Mucosa of gallbladder (tissue), 1 donor: ENCODE data around the gene DLX3. TPM values are rescaled to one million over a fixed set of nuclear protein-coding genes. Genes with fewer than 3 reads are reported as not detected.

Source experiments
- DNase-seq: peaks from one replicate; pipeline ENCODE4 v3.0.0-alpha.2; 2020; ENCODE audit warnings: low spot score
- total RNA-seq: library from RNA; stranded (reverse); gene quantifications from one replicate; pipeline ENCODE4 v1.2.1, GENCODE V29; 2021
- donor health status: DM: no; HTN: no; CAD: no.

DLX3 gene
- total RNA-seq, 1 donor from 2014 or later = 0.26 TPM

DNA sequence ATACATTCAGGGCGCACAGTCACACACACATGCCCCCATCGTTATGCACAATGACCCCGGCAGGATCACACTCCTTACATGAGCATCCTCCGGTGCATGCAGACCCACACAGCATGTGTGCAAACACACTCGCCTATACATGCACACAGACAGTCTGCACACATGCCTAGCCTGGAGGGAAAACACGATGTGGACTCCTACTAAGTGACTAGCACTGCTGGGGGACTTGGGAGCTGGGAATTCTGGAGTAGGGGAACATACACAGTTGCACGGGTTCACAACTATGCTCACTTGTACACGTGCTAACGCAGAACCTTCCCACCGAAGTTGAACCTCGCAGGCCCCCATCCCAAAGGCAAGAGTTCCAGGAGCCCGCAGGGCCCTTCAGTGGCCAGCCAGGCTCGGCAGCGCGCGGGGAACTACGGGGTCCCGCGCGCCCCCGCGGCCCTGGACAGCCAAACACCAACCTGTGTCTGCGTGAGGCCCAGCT is 2.0 kb downstream of the DLX3 start:
- DNase-seq = no peak

DNA sequence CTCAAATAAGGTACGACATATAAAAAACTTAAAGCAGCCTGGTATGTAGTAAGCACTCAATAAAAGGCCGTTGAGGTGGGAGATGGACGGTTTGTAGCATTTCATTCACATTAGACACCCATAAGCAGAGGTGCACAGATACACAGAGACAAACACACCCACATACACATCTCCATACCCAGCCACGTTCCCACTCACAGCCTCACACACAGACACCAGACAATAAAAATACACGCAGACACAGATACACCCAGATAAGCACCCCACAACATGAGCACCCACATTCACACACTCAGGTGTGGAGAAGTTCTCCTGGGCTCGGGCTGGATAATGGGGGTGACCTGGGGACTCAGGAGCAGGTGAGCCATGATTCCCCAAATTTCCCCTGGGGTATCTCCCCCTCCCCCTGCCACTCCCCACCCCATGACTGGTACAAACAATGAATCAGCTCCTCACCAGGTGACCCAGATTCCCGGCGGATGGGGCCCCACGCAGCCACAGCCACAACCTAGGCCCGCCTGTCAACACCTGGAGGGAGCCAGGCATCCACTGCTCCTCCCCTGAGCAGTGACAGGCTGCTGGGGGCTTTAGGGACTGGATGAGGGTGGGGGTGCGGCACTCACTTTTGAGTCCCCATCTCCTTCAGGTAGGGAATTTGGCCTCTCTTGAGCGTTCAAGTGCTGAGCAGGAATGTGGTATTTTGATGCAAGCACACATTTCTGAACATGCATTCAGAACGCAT is 2.7 kb downstream of the DLX3 start:
- no peak for DNase-seq

DNA sequence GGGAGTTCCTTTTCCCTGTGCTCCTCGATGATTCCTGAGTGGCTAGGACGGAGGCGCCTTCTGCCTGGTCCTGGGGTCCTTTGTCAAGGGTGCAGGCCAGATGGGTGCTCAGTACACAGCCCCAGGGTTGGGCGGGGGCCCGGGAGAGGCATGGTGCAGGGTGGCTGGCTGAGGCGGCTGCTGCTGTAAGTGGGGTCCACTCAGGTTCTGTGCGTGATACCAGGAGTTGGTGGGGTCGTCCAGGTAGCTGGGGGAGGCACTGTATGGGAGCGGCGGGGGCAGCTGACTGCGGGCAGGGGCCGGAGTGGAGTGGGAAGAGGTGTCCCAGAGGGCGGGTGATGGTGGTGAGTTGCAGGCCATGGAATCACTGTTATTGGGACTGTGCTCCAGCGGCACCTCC is 3.6 kb downstream of the DLX3 start:
- DNase-seq = no peak

DNA sequence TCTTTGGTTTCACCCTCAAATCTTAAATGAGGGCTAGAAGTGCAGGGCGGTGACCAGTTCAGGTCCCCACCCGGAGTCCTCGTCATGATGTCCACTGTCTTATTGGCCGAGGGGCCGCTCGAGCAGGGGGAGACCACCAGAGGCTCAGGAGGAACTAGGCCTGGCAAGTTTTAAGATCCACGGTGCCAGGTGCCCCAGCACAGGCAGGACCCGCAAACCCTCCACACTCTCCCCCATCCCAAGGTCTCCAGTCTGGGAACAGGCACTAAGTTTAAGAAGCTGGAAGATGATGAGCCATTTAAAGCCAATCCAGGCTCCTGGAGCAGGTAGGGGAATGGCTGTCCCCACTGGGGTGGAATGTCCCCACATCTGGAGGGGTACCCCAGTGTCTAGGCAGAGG is 4.1 kb downstream of the DLX3 start:
- DNase-seq = no peak

DNA sequence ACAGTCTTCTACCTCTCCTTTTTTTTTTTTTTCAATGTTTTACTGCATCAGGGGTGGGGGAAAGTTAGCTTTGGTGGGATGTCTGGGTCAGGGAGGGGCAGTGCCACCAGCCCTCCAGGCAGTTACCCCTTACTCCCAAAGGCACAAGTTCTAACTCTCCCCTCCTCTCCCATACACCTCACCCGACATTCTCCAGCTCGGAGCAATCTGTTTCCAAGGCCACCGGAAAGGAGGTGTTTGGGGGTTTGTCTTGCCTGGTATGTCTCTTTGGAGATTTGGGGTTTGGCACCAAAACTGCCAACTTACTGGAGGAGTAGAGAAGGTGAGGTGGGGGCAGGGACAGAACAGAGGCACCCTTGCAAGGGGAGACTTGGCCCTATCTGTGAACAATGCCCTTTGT is 4.7 kb downstream of the DLX3 start:
- DNase-seq = no peak

DNA sequence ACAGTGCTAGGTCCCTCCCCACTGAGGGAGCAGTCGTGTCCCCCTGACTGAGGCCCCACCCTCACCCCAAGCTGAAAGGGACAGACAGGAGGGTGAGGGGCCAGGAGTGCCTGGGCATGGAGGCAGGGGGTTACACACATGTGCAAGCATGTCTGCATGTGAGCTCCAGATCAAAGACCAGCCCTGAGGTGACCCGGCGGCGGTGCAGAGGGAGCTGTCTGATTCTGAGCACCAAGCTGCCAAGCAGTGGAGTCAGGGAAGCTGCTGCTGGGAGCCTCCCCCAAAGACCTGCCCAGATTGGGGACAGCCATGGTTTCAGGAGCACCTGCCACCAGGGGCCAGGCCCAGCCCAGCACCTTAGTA is 5.5 kb downstream of the DLX3 start:
- no peak for DNase-seq

DNA sequence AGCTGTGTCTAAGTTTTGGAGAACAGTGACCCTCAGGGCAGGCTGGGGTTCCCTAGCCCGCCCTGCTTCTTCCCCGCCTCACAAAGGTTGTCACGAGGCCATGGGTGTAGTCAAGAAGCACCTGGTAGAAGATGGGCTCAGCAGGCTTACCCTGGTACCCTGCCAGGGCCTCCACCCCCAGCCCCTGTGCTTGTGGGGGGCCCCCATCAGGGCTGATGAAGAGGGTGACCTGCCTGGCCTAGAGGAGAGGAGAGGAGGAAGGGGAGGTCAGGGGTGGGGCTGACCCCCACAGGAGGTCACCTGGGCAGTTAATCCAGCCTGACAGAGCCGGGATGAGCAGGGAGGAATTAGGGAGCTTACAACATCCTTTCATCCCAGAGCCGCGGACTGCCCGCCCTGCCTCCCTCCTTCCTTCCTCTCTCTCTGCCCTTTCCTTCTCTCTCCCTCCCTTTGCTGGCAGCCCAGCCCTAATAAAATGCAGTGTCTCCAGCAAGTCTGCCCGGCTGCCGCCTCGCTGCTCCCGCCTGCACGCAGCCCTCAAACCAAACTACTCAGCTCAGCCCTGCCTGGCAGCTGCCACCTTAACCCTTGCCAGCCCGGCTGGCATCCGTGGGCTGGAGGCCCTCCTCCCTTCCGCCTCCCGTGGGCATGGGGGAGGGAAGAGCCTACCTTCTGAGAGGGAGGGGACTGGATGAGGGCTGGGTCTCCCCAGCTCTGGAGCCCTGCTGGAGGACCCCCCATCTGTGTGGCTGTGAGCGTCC is 7.2 kb downstream of the DLX3 start:
- no peak for DNase-seq

DNA sequence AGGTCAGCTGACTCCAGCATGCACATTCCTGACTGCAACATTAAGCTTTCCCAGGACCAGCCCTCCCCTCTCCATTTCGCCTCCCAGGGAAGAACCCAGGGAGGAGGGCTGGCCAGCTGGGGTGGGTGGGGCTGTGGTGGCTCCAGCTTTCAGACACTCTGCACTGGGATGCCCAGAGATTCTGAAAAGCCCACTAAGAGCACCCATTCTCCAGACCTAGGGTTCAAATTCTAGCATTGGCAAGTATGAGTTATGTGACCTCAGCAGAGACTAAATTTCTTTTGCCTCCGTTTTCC is 7.8 kb downstream of the DLX3 start:
- no peak for DNase-seq

DNA sequence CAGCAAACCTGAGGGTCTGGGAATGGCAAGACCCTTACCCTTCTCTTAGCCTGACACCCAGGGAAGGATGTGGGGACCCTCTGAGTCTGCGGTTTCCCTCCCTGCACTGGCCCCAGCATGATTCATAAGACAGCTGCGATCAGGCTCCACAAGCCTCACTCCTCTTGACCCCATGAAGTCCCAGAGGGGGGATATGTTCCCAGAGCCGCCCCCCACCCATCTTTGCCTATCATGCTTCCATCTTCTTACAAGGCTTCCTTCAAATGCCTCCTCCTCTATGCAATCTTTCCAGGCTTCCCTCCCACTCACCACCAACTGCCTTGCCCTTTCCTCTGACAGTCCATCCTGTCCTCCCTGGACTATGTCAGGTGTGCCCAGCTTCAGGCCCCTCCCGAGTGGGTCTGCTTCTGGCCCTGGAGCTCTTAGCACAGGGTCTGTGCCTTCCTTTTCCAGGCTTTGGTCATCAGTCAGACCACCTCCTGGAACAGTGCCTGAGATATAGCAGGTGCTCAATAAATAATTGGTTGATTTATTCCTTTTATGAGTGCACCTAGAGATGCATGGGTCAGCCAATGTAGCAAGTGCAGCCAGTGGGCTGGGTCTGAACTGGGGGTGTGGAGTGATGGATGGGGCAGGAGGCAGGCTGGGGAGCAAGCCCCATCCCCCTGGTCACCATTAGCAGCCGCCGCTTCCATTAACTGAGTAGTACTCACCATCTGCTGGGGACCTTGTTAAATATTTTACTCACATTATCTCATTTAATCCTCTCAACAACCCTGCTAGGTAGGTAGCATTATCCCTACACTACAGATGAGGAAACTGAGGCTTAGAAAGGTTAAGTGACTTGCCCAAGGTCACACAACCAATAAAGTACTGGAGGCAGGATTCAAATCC is 8.4 kb downstream of the DLX3 start:
- DNase-seq = no peak

DNA sequence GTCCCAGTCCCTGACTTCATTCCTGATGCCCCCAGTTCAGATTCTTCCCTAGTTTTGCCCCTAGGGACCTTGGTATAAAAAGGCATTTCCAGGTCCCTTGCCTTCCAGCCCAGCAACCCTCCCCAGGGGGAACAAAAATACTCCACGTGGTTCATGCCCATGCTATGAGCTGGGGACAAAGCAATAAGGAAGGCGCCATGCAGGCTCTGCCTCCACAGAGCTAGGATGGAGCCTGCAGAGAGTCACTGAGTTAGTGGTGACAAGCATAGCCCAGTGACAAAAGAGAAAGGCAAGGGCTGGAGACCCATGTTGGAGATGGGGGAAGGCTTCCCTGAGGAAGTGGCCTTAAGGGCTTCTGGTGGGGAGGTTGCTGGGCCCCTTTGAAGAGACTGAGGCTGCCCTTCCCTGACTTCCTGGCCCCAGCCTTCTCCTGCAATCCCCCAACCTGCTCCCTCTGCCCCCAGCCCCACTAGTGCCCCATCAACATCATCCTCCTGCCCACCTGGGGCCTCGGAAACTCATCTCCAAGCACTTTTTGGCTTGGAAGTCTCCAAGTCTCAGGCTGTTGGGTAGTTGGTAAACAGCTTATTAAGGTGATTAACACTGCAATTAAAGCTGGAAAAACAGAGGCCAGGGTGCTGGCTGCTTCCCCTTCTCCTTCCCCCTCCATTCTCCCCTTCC is 9.6 kb downstream of the DLX3 start:
- no peak for DNase-seq

DNA sequence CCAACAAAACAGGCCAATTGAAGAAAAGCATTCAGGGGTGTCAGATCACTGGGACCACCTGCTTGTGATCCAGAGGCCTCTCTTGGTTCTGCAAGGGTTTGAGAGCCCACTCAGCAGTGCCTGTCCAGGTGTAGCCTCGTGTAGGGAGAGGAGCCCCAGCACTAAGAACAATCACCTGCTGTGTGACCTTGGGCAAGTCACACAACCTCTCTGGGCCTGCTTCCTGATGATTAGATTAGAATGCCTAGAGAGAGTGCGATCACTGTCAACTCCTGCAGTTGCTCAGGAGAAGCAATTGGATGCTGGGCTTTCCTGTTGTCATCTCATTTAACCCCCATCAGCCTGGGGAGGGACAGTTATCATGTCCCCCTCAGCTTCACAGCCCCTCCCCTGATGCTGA is 10.2 kb downstream of the DLX3 start:
- DNase-seq = no peak

DNA sequence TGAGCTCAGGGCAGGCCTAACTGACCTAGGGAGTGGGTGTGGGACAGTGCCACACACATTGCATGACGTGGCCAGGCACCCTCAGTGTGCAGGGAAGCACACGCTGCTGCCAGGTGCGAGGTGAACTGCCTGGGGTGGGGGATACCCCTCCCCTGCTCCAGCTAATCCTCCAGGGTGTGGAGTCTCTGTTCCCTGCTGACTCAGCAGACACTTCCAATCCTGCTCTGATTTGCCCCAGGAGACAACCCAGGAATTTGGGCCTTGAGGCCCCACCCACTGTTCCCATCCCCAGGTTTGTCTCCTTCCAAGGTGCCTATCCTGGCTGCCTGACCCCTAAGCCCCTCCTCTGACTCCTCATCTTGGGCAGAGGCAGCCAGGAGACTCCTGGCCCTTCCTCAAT is 10.7 kb downstream of the DLX3 start:
- no peak for DNase-seq

DNA sequence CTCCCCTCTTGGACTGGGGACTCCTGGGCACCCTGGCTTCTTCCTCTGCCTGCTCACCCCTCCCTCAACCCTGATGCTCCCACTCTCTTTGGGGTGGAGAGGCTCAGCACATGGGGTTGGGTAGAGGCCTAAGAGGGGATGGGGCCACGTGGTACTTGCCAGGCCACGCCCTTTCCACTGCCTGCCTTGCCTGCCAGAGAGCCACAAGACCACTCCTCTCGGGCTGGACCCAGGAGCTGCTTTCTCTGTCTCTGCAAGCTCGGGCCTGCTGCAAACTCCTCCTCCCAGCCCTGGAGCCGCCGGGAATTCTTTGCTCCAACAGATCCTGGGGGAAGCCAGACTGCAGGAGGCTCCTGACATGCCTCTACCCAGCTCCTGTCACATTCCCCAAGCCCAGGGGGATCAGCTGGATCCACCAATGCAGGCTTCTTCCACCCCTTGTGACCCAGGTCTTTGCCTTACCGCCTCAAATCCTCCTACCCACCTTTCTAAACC is 14.3 kb downstream of the DLX3 start:
- no peak for DNase-seq

DNA sequence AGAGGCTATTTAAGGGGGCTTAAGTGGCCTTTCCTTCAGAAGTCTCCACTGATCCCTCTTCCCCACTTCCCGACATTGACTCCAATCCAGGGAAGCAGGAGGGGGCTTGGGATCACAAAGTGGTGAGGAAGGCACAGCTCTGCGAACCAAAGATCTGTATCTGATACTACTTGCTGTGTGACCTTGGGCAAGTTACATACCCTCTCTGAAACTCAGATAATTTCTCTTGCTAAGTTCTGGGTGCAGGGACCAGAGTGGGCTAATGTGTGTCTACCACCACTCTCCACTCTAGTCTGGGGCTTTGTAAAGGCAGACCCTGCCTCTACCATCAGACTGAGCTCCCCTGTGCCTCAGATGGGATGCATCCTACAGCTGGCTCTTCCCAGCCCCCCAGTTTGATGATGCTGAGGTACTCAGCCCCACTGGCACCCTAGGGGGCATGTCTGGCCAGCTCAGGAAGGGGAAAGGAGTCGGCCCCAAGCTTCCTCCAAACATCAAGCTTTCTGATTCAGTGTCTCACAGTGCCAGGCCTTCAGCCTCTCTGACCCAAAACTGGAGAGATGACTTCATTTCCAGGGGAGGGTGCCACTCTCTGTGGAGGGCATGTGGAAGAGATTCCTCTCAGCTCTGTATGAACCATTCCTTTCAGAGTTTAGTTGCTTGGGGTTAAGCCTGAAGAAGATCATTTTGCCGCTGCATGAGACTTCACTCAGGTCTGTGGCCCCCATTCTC is 15.1 kb downstream of the DLX3 start:
- no peak for DNase-seq

DNA sequence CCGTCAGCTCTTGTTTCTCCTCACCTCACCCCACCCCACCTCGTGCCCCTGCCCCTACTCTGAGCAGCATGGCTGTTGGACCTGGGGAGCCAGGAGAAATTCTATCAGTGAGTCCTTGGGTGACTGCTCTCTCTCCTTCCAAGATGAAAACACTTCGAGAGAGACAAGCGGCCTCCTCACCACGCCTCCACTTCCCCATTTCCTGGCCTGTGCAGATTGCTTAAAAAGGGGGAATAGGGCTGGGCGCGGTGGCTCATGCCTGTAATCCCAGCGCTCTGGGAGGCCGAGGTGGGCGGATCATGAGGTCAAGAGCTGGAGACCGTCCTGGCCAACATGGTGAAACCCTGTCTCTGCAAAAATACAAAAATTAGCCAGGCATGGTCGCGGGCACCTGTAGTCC is 16.5 kb downstream of the DLX3 start:
- DNase-seq = no peak

DNA sequence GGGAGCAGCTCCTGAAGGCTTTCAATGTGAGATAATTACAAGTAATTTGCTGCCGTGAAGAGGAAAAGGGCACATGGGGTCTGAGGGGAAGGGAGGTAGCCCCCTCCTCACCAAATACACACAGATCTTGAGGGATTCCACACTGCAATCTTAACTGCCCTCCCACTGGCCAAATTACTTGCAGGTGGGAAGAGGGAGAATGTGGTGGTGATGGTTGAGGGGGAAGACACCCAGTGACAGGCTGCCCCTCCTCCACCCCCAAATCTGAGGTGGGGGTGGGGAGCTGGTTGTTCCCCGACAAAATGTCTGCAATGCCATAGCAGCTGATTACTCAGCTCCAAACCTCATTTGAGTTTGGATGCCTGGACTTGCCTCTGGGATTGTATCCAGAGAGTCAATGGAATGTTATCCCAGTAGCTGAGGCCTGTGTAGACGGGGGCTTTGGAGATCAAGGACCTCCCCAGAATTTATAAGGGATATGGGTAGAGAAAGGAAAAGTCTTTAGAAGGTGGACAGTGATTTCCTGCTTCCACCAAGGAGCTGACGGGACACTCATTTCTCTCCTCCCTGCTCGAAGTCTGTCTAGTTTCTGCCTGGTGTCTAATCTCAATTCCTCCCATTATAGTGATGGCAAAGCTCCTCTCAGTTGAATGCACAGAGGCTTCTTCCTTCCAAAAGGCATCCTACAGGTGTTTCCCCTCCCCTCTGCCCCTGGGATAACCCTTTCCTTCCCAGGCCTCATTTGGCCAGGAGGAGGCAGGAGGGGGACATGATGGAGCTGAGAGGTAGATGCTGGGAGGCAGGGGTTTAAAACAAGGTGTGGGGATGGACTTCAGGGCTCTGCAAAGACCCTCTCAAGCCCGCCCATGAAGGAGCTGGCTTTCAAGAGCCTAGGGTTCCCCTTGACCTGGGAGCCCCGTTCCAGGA is 17.3 kb downstream of the DLX3 start:
- DNase-seq = no peak

DNA sequence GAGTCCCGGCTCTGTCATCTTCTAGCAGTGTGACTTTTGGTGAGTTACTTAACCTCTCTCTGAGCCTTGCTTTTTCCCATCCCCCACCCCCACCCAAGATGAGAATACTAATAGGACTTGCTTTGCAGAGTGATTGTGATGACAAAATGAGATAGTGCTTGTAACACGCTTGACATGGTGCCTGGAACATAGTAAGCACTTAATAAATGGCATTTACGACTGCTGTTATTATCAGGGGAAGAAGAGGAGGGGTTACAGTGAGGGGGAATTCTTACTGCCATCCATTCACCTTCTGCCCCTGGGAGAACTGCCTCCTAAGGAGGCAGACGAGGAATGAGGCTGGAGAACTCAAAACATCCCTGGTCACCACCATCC is 18.2 kb downstream of the DLX3 start:
- no peak for DNase-seq

DNA sequence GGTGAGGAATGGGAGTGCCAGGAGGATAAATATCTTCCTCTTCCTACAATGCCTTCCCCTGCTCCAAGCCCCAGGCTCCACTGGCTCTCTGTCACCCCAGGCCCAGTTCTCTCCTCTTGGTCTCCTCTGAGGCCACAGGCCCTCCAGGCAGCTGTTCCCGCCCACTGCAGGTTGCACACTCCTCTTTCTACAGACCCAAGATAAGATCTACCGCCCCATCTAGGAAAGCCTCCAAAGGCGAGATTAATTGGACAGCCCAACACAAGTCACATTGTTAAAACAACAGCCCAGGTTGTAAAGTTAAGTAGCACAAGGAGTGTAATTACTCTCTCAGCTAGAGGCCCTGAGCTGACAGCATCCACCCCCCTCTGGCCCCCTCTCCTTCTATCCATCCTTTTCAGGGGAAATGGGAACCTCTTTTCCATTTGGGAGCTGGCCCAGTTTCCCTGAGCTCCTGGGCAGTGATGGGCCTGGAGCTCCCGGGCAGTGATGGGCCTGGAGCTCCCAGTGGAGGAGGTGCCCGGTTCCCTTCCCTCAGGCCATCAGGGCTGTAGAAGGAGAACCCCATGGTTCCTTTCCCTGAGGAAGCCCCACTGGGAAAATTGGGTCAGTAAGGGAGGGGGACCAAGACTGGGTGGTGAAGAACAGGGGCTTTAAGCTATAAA is 18.7 kb downstream of the DLX3 start:
- no peak for DNase-seq

DNA sequence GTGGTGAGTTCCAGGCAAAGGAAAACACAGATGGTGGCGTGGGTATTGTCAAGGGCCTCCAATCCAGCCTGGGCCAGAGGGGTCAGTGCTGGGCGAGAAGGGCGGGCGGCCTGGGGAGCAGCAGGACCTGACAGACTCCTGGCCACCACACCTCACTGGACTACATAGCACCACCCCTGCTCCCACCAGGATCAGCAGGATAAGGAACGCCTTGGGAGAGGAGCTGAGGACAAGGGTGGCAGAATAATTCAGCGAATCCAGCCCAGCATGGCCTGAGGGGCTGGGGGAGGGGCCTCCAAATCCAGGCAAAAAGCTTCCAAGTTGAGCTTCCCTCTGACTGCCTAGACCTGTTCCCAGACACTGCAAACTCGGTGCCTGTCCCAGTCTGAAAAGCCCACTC is 19.5 kb downstream of the DLX3 start:
- DNase-seq = no peak

DNA sequence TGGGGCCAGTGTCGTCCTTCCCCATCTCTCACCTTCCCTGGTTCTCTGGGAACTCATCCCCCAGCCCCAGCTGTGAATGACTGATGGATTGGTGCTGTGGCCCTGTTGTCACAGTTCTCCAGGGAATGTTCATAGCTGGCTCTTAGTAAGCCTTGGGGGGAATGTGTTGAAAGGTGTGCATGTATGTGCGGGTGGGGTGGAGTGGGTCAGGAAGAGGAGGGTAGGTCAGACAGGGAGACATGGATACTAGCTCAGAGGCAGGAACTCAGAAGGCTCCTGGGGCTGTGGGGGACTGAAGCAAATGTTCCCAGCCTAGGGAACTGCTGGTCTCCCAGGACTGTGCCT is 21.8 kb downstream of the DLX3 start:
- DNase-seq = no peak
